GM12878 (cell line): Measurements from ENCODE around the gene UBTFL1. TPM values are rescaled to one million over a fixed set of nuclear protein-coding genes. Genes with fewer than 3 reads are reported as not detected.

Experiments used
- ATAC-seq: fragments of 200-7000 bp; cut with Tn5 transposase; 3 replicates; pipeline ENCODE4 v1.9.1; 2020; ENCODE audit warnings: mild to moderate bottlenecking, moderate library complexity
- BruUV-seq: library from RNA; stranded (reverse); fragments of 400-500 nt; replicated peaks from 2 replicates; lab custom pipeline; 2021; lab: Mats Ljungman, UMichigan
- CTCF ChIA-PET: fragments of 300-600 bp; sonication (Branson Sonifier 250); formaldehyde crosslinking; extraction: SDS; loops from one replicate; lab custom pipeline; 2021; ENCODE audit warnings: inconsistent platforms; lab: Yijun Ruan, JAX
- POLR2A ChIA-PET: fragments of 350-600 bp; formaldehyde crosslinking; extraction: SDS; loops from one replicate; lab custom pipeline; 2021; ENCODE audit warnings: inconsistent platforms; lab: Charles Lee
- RAD21 ChIA-PET: fragments of 300-600 bp; sonication (Branson Sonifier 250); formaldehyde crosslinking; loops from one replicate; lab custom pipeline; 2023; ENCODE audit warnings: antibody characterized with exemption; ENCODE audit not compliant: unreplicated experiment; lab: Charles Lee
- SMC1A ChIA-PET: fragments of 300-600 bp; sonication (Branson Sonifier 250); formaldehyde crosslinking; loops from one replicate; lab custom pipeline; 2023; ENCODE audit not compliant: unreplicated experiment, uncharacterized antibody; lab: Charles Lee
- DNase-seq: peaks from one replicate; pipeline ENCODE4 v3.0.0-alpha.2; 2011; ENCODE audit warnings: low read depth, low spot score
- FAIRE-seq: peaks from 3 replicates; lab custom pipeline; 2011; peaks lifted over from hg19 to GRCh38; lab: Jason Lieb, UNC
- H2AFZ ChIP-seq: 2 replicates; pipeline ENCODE4 v1.6.0; 2011; ENCODE audit warnings: low read depth, low read length, control low read depth; ENCODE audit not compliant: control insufficient read depth
- H3K27ac ChIP-seq: 2 replicates; pipeline ENCODE4 v1.5.1; 2011; ENCODE audit warnings: control low read depth; ENCODE audit not compliant: control insufficient read depth, insufficient read depth
- H3K27me3 ChIP-seq, 2 experiments: replicated peaks in 1 of 2; 2 replicates each; pipeline versions ENCODE4 v1.6.0 to v1.6.1; 2011; ENCODE audit warnings: low read length in 1 of 2; ENCODE audit not compliant: control insufficient read depth in 2 of 2, insufficient read depth in 2 of 2
- H3K36me3 ChIP-seq, 2 experiments: 2 replicates each; pipeline ENCODE4 v1.5.1; 2011; ENCODE audit warnings: low read length in 1 of 2; ENCODE audit not compliant: control insufficient read depth in 2 of 2, insufficient read depth in 2 of 2
- H3K4me1 ChIP-seq: 2 replicates; pipeline ENCODE4 v1.6.1; 2011; ENCODE audit warnings: mild to moderate bottlenecking, low read length, moderate library complexity, mixed read lengths; ENCODE audit not compliant: control insufficient read depth, insufficient read depth
- H3K4me2 ChIP-seq: 2 replicates; pipeline ENCODE4 v1.6.0; 2011; ENCODE audit warnings: control low read depth; ENCODE audit not compliant: control insufficient read depth, insufficient read depth
- H3K4me3 ChIP-seq: fragments of 200-600 bp; sonication (generic); 2 replicates; pipeline ENCODE4 v1.5.1; 2016
- H3K79me2 ChIP-seq: 2 replicates; pipeline ENCODE4 v1.6.0; 2011; ENCODE audit warnings: low read length; ENCODE audit not compliant: control insufficient read depth, insufficient read depth
- H3K9ac ChIP-seq: 2 replicates; pipeline ENCODE4 v1.8.0; 2011; ENCODE audit warnings: low read length, control low read depth, mixed read lengths; ENCODE audit not compliant: control insufficient read depth, insufficient read depth
- H3K9me3 ChIP-seq: replicated peaks from 3 replicates; pipeline ENCODE4 v1.5.1; 2011; ENCODE audit warnings: mild to moderate bottlenecking, low read length; ENCODE audit not compliant: control insufficient read depth, insufficient read depth
- H4K20me1 ChIP-seq: 2 replicates; pipeline ENCODE4 v1.6.0; 2011; ENCODE audit not compliant: control insufficient read depth, insufficient read depth
- JUNB ChIP-seq: IDR thresholded peaks from 2 replicates; pipeline ENCODE4 v1.6.1; 2016; ENCODE audit warnings: antibody characterized with exemption, mild to moderate bottlenecking
- YBX1 ChIP-seq: fragments of 450-650 bp; IDR thresholded peaks from 2 replicates; pipeline ENCODE4 v1.6.1; 2016; ENCODE audit warnings: antibody characterized with exemption
- WGBS: methylation state at CpG from one replicate; pipeline ENCODE4 v1.1.6; 2016; ENCODE audit warnings: low lambda C conversion rate; ENCODE audit not compliant: insufficient replicate concordance, insufficient coverage; ENCODE audit errors: missing lambda C conversion rate; 5-methylcytosine and 5-hydroxymethylcytosine counted together
- in situ Hi-C: fragments of 300-500 bp; cut with MboI; formaldehyde crosslinking; loops from 9 replicates; pipeline ENCODE4 v1.14.3; 2018; ENCODE audit warnings: mixed read lengths
- intact Hi-C: fragments of 100-400 bp; cut with micrococcal nuclease; formaldehyde crosslinking; loops from one replicate; pipeline ENCODE4 v1.14.2; 2022; ENCODE audit not compliant: unreplicated experiment
- polyA plus RNA-seq, 11 experiments: library from polyadenylated mRNA; depleted of rRNA in 4 of 11; unstranded in 6 of 11; stranded (reverse) in 5 of 11; fragments of >200 nt; fragmentation: Nextera tagmentation in 4 of 11; fragmentation: Illumina TruSeq in 1 of 11; extraction: Ambion mirVana in 4 of 11; extraction: Trizol in 1 of 11; gene quantifications; 1 replicate in 1 of 11; 2 replicates in 10 of 11; pipeline versions ENCODE4 v1.2.1 to v1.2.3, GENCODE V29; 2011 to 2016; ENCODE audit warnings: inconsistent platforms in 2 of 11, missing spikeins in 2 of 11, low read depth in 1 of 11
- small RNA-seq: library from RNA; depleted of rRNA; stranded (forward); fragments of <200 nt; gene quantifications from one replicate; pipeline ENCODE3, GENCODE V24; 2014
- total RNA-seq, 4 experiments: library from RNA; depleted of rRNA in 3 of 4; stranded (reverse); fragments of >200 nt in 3 of 4; fragmentation: Illumina TruSeq in 1 of 4; extraction: Trizol in 1 of 4; gene quantifications; 2 replicates each; pipeline versions ENCODE4 v1.2.1 to v1.2.3, GENCODE V29; 2013 to 2021

Gene UBTFL1
- total and polyA plus RNA-seq, 10 of the 15 experiments (the other 5 are each of a cell fraction or from before 2014, with no cell fraction given), result not detected

DNA sequence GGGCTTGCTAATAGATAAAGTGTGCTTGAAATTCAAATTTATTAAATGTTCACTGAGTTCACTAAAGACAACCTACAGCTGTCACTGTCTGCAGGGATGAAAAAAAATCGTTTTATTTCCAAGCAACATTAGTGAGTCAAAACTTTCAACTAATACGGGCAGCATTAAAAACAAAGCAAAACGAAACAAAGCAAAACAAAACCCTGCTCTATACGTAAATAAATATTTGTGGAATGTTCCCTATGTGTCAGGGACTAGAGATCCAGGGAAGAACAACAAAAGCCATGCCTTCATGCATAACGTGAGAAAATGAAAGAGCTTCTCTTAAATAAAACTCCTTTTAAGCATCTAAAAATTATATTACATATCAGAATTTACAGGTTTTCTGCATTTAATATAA, 49.3 kb downstream of the UBTFL1 start:
- Histone ChIP-seq H3K27me3 (peaks cover 1 to 6% of the 10 kb centered on the region in 2 experiments; a peak in 2 of 4 replicates), H3K4me3 (no peak overlapping the region), H4K20me1 (no peaks in the 10 kb centered on the region), H3K9me3 (no peaks in the 10 kb centered on the region), H3K9ac (no peak overlapping the region), H2AFZ (no peak overlapping the region), H3K4me2 (no peak overlapping the region), H3K36me3 (no peaks in the 10 kb centered on the region), H3K4me1 (no peaks in the 10 kb centered on the region), H3K79me2 (no peaks in the 10 kb centered on the region), H3K27ac (no peak overlapping the region)
- FAIRE-seq (no peak), DNase-seq (no peak), ATAC-seq (no peak; the same call in 2 of the 3 replicates)
- ChIA-PET POLR2A (no interaction called here), RAD21 (no interaction called here), CTCF (interaction anchor here (1.5 kb wide), 1 partner anchor 22 kb away, joined by 3 read pairs; no protein-coding TSS in a partner anchor), SMC1A (no interaction called here)
- TF ChIP-seq JUNB, result no peak
- no peak for TF ChIP-seq YBX1
- in situ Hi-C loops, result no loop called here
- intact Hi-C loops, result no loop called here
- no TSS peak for BruUV-seq
- WGBS, result 6% methylated on average over 5 of the region's 5 CpGs

Small RNAs within 50 kb of the gene (small RNA-seq; reads per million reads assigned to genes)
- not detected for gene AP000827.1
- not detected for gene RF00275

Other genes starting within 250 kb of the UBTFL1 start
- gene TRIM64B, start 207.5 kb upstream of the UBTFL1 start, total RNA-seq (2014; rRNA removed), result not detected in 2 replicates
- gene TRIM64B, start 207.5 kb upstream of the UBTFL1 start, total RNA-seq (2014; rRNA removed; fragmentation: Illumina TruSeq; extraction: Trizol), result not detected in 2 replicates
- gene TRIM64B, start 207.5 kb upstream of the UBTFL1 start, total RNA-seq (2021), result not detected in 2 replicates
- gene TRIM64B, start 207.5 kb upstream of the UBTFL1 start, polyA plus RNA-seq (2011; rRNA removed), result not detected in 2 replicates
- gene TRIM64B, start 207.5 kb upstream of the UBTFL1 start, polyA plus RNA-seq (2014; fragmentation: Illumina TruSeq; extraction: Trizol), result not detected in 2 replicates
- gene TRIM64B, start 207.5 kb upstream of the UBTFL1 start, polyA plus RNA-seq (2014; fragmentation: Nextera tagmentation; extraction: Ambion mirVana), result not detected
- gene TRIM64B, start 207.5 kb upstream of the UBTFL1 start, polyA plus RNA-seq (2014; rRNA removed), result not detected in 2 replicates
- gene TRIM64B, start 207.5 kb upstream of the UBTFL1 start, polyA plus RNA-seq (2016; fragmentation: Nextera tagmentation; extraction: Ambion mirVana), result not detected
- gene TRIM49D1, start 163.7 kb upstream of the UBTFL1 start, total RNA-seq (2014; rRNA removed), result not detected in 2 replicates
- not detected in 2 replicates for gene TRIM49D1, start 163.7 kb upstream of the UBTFL1 start, total RNA-seq (2014; rRNA removed; fragmentation: Illumina TruSeq; extraction: Trizol)
- not detected in 2 replicates for gene TRIM49D1, start 163.7 kb upstream of the UBTFL1 start, total RNA-seq (2021)
- not detected in 2 replicates for gene TRIM49D1, start 163.7 kb upstream of the UBTFL1 start, polyA plus RNA-seq (2011; rRNA removed)
- gene TRIM49D1, start 163.7 kb upstream of the UBTFL1 start, polyA plus RNA-seq (2014; fragmentation: Illumina TruSeq; extraction: Trizol), result not detected in 2 replicates
- not detected for gene TRIM49D1, start 163.7 kb upstream of the UBTFL1 start, polyA plus RNA-seq (2014; fragmentation: Nextera tagmentation; extraction: Ambion mirVana)
- gene TRIM49D1, start 163.7 kb upstream of the UBTFL1 start, polyA plus RNA-seq (2014; rRNA removed), result not detected in 2 replicates
- gene TRIM49D1, start 163.7 kb upstream of the UBTFL1 start, polyA plus RNA-seq (2016; fragmentation: Nextera tagmentation; extraction: Ambion mirVana), result not detected
- not detected in 2 replicates for gene TRIM49D2, start 161.9 kb upstream of the UBTFL1 start, total RNA-seq (2014; rRNA removed)
- gene TRIM49D2, start 161.9 kb upstream of the UBTFL1 start, total RNA-seq (2014; rRNA removed; fragmentation: Illumina TruSeq; extraction: Trizol), result not detected in 2 replicates
- not detected in 2 replicates for gene TRIM49D2, start 161.9 kb upstream of the UBTFL1 start, total RNA-seq (2021)
- gene TRIM49D2, start 161.9 kb upstream of the UBTFL1 start, polyA plus RNA-seq (2011; rRNA removed), result not detected in 2 replicates
- not detected in 2 replicates for gene TRIM49D2, start 161.9 kb upstream of the UBTFL1 start, polyA plus RNA-seq (2014; fragmentation: Illumina TruSeq; extraction: Trizol)
- gene TRIM49D2, start 161.9 kb upstream of the UBTFL1 start, polyA plus RNA-seq (2014; fragmentation: Nextera tagmentation; extraction: Ambion mirVana), result not detected
- gene TRIM49D2, start 161.9 kb upstream of the UBTFL1 start, polyA plus RNA-seq (2014; rRNA removed), result not detected in 2 replicates
- gene TRIM49D2, start 161.9 kb upstream of the UBTFL1 start, polyA plus RNA-seq (2016; fragmentation: Nextera tagmentation; extraction: Ambion mirVana), result not detected
- gene TRIM64, start 119.9 kb upstream of the UBTFL1 start, total RNA-seq (2014; rRNA removed), result not detected in 2 replicates
- not detected in 2 replicates for gene TRIM64, start 119.9 kb upstream of the UBTFL1 start, total RNA-seq (2014; rRNA removed; fragmentation: Illumina TruSeq; extraction: Trizol)
- gene TRIM64, start 119.9 kb upstream of the UBTFL1 start, total RNA-seq (2021), result not detected in 2 replicates
- not detected in 2 replicates for gene TRIM64, start 119.9 kb upstream of the UBTFL1 start, polyA plus RNA-seq (2011; rRNA removed)
- not detected in 2 replicates for gene TRIM64, start 119.9 kb upstream of the UBTFL1 start, polyA plus RNA-seq (2014; fragmentation: Illumina TruSeq; extraction: Trizol)
- not detected for gene TRIM64, start 119.9 kb upstream of the UBTFL1 start, polyA plus RNA-seq (2014; fragmentation: Nextera tagmentation; extraction: Ambion mirVana)
- gene TRIM64, start 119.9 kb upstream of the UBTFL1 start, polyA plus RNA-seq (2014; rRNA removed), result not detected in 2 replicates
- not detected for gene TRIM64, start 119.9 kb upstream of the UBTFL1 start, polyA plus RNA-seq (2016; fragmentation: Nextera tagmentation; extraction: Ambion mirVana)
- not detected in 2 replicates for gene TRIM49C, start 54.8 kb upstream of the UBTFL1 start, total RNA-seq (2014; rRNA removed)
- gene TRIM49C, start 54.8 kb upstream of the UBTFL1 start, total RNA-seq (2014; rRNA removed; fragmentation: Illumina TruSeq; extraction: Trizol), result not detected in 2 replicates
- gene TRIM49C, start 54.8 kb upstream of the UBTFL1 start, total RNA-seq (2021), result not detected in 2 replicates
- gene TRIM49C, start 54.8 kb upstream of the UBTFL1 start, polyA plus RNA-seq (2011; rRNA removed), result not detected in 2 replicates
- not detected in 2 replicates for gene TRIM49C, start 54.8 kb upstream of the UBTFL1 start, polyA plus RNA-seq (2014; fragmentation: Illumina TruSeq; extraction: Trizol)
- gene TRIM49C, start 54.8 kb upstream of the UBTFL1 start, polyA plus RNA-seq (2014; fragmentation: Nextera tagmentation; extraction: Ambion mirVana), result not detected
- not detected in 2 replicates for gene TRIM49C, start 54.8 kb upstream of the UBTFL1 start, polyA plus RNA-seq (2014; rRNA removed)
- not detected for gene TRIM49C, start 54.8 kb upstream of the UBTFL1 start, polyA plus RNA-seq (2016; fragmentation: Nextera tagmentation; extraction: Ambion mirVana)
- gene NAALAD2, start 48.7 kb downstream of the UBTFL1 start, total RNA-seq (2014; rRNA removed), result not detected in 2 replicates
- not detected in 2 replicates for gene NAALAD2, start 48.7 kb downstream of the UBTFL1 start, total RNA-seq (2014; rRNA removed; fragmentation: Illumina TruSeq; extraction: Trizol)
- not detected in 2 replicates for gene NAALAD2, start 48.7 kb downstream of the UBTFL1 start, total RNA-seq (2021)
- gene NAALAD2, start 48.7 kb downstream of the UBTFL1 start, polyA plus RNA-seq (2011; rRNA removed), result 0.16 and 0.98 TPM in 2 replicates
- 0.24 TPM in 1 of 2 replicates, not detected in the other for gene NAALAD2, start 48.7 kb downstream of the UBTFL1 start, polyA plus RNA-seq (2014; fragmentation: Illumina TruSeq; extraction: Trizol)
- gene NAALAD2, start 48.7 kb downstream of the UBTFL1 start, polyA plus RNA-seq (2014; fragmentation: Nextera tagmentation; extraction: Ambion mirVana), result under 1 TPM; 0.05 to 0.11 TPM
- gene NAALAD2, start 48.7 kb downstream of the UBTFL1 start, polyA plus RNA-seq (2014; rRNA removed), result not detected in 2 replicates
- under 1 TPM; 0.08 to 0.24 TPM for gene NAALAD2, start 48.7 kb downstream of the UBTFL1 start, polyA plus RNA-seq (2016; fragmentation: Nextera tagmentation; extraction: Ambion mirVana)
- 36.7 and 43.1 TPM in 2 replicates for gene CHORDC1, start 137.1 kb downstream of the UBTFL1 start, total RNA-seq (2014; rRNA removed)
- gene CHORDC1, start 137.1 kb downstream of the UBTFL1 start, total RNA-seq (2014; rRNA removed; fragmentation: Illumina TruSeq; extraction: Trizol), result 58.5 and 59.4 TPM in 2 replicates
- 44.1 and 46.4 TPM in 2 replicates for gene CHORDC1, start 137.1 kb downstream of the UBTFL1 start, total RNA-seq (2021)
- 53.0 and 63.1 TPM in 2 replicates for gene CHORDC1, start 137.1 kb downstream of the UBTFL1 start, polyA plus RNA-seq (2011; rRNA removed)
- 59.8 TPM in 2 replicates for gene CHORDC1, start 137.1 kb downstream of the UBTFL1 start, polyA plus RNA-seq (2014; fragmentation: Illumina TruSeq; extraction: Trizol)
- gene CHORDC1, start 137.1 kb downstream of the UBTFL1 start, polyA plus RNA-seq (2014; fragmentation: Nextera tagmentation; extraction: Ambion mirVana), result 10 to 100 TPM; 53.1 to 55.4 TPM
- 24.9 and 32.6 TPM in 2 replicates for gene CHORDC1, start 137.1 kb downstream of the UBTFL1 start, polyA plus RNA-seq (2014; rRNA removed)
- 100 to 1,000 TPM in 1 of 2 experiments, 10 to 100 TPM in 1; 95.0 to 108 TPM for gene CHORDC1, start 137.1 kb downstream of the UBTFL1 start, polyA plus RNA-seq (2016; fragmentation: Nextera tagmentation; extraction: Ambion mirVana)